HepG2 (cell line): ENCODE results near the gene FAM53B. TPM values are rescaled to one million over a fixed set of nuclear protein-coding genes. Genes with fewer than 3 reads are reported as not detected.

Experiments
- ATF2 ChIP-seq: sonication (generic); formaldehyde crosslinking; IDR thresholded peaks from 2 replicates; pipeline ENCODE4 v1.4.0; 2020; ENCODE audit warnings: missing genetic modification reagents
- BCL6 ChIP-seq: IDR thresholded peaks from 2 replicates; pipeline ENCODE4 v1.6.1; 2016; ENCODE audit warnings: missing genetic modification reagents, missing compliant biosample characterization
- HOXA7 ChIP-seq: sonication (generic); formaldehyde crosslinking; IDR thresholded peaks from 2 replicates; pipeline ENCODE4 v1.8.1; 2022; ENCODE audit warnings: mild to moderate bottlenecking, missing genetic modification reagents, moderate library complexity
- MEIS1 ChIP-seq: sonication (generic); formaldehyde crosslinking; IDR thresholded peaks from 2 replicates; pipeline ENCODE4 v1.9.0; 2021; ENCODE audit warnings: mild to moderate bottlenecking, missing genetic modification reagents, moderate library complexity, borderline replicate concordance
- MIXL1 ChIP-seq: IDR thresholded peaks from 2 replicates; pipeline ENCODE4 v1.6.1; 2016
- MNT ChIP-seq: fragments of 450-650 bp; IDR thresholded peaks from 2 replicates; pipeline ENCODE4 v1.6.1; 2016
- MTF2 ChIP-seq: sonication (generic); formaldehyde crosslinking; IDR thresholded peaks from 2 replicates; pipeline ENCODE4 v1.5.0; 2020; ENCODE audit warnings: missing genetic modification reagents, borderline replicate concordance
- NR2C2 ChIP-seq: sonication (generic); formaldehyde crosslinking; IDR thresholded peaks from 2 replicates; pipeline ENCODE4 v1.4.0; 2020; ENCODE audit warnings: missing genetic modification reagents, mild to moderate bottlenecking, moderate library complexity, borderline replicate concordance
- NR3C1 ChIP-seq: sonication (generic); formaldehyde crosslinking; IDR thresholded peaks from 2 replicates; pipeline ENCODE4 v1.4.0; 2020; ENCODE audit warnings: missing genetic modification reagents
- RARG ChIP-seq: sonication (generic); formaldehyde crosslinking; IDR thresholded peaks from 2 replicates; pipeline ENCODE4 v1.4.0; 2020; ENCODE audit warnings: low read depth, mild to moderate bottlenecking, missing genetic modification reagents
- RNF2 ChIP-seq: fragments of 450-650 bp; conservative IDR thresholded peaks from 2 replicates; pipeline ENCODE4 v1.6.1; 2016; ENCODE audit warnings: low read depth
- RORA ChIP-seq: sonication (generic); formaldehyde crosslinking; IDR thresholded peaks from 2 replicates; pipeline ENCODE4 v1.5.0; 2020; ENCODE audit warnings: mild to moderate bottlenecking, missing genetic modification reagents, moderate library complexity
- ZBTB4 ChIP-seq: sonication (generic); formaldehyde crosslinking; IDR thresholded peaks from 2 replicates; pipeline ENCODE4 v1.4.0; 2020; ENCODE audit warnings: missing genetic modification reagents, mild to moderate bottlenecking, borderline replicate concordance
- ZGPAT ChIP-seq: IDR thresholded peaks from 2 replicates; pipeline ENCODE4 v1.6.1; 2016; ENCODE audit warnings: mild to moderate bottlenecking
- ZNF335 ChIP-seq: sonication (generic); formaldehyde crosslinking; IDR thresholded peaks from 2 replicates; pipeline ENCODE4 v1.4.0; 2020; ENCODE audit warnings: missing genetic modification reagents
- ZNF577 ChIP-seq: sonication (generic); formaldehyde crosslinking; IDR thresholded peaks from 2 replicates; pipeline ENCODE4 v1.4.0; 2020; ENCODE audit warnings: mild to moderate bottlenecking, low read depth, missing genetic modification reagents, borderline replicate concordance
- ZNF678 ChIP-seq: sonication (generic); formaldehyde crosslinking; IDR thresholded peaks from 2 replicates; pipeline ENCODE4 v1.4.0; 2020; ENCODE audit warnings: mild to moderate bottlenecking, missing genetic modification reagents
- ZNF687 ChIP-seq: sonication (generic); formaldehyde crosslinking; IDR thresholded peaks from 2 replicates; pipeline ENCODE4 v1.5.1; 2020; ENCODE audit warnings: mild to moderate bottlenecking, missing genetic modification reagents, moderate library complexity
- ZNF775 ChIP-seq: sonication (generic); formaldehyde crosslinking; IDR thresholded peaks from 2 replicates; pipeline ENCODE4 v1.4.0; 2020; ENCODE audit warnings: missing genetic modification reagents, mild to moderate bottlenecking, moderate library complexity, borderline replicate concordance
- polyA plus RNA-seq, 8 experiments: library from polyadenylated mRNA; depleted of rRNA in 3 of 8; stranded (reverse) in 7 of 8; unstranded in 1 of 8; fragments of >200 nt; fragmentation: Illumina TruSeq in 4 of 8; extraction: Trizol in 4 of 8; gene quantifications; 2 replicates each; pipeline versions ENCODE4 v1.2.1 to v1.2.3, GENCODE V29; 2011 to 2016; ENCODE audit warnings: low read depth in 4 of 8, missing spikeins in 1 of 8, mixed read lengths in 1 of 8; ENCODE audit not compliant: insufficient read depth in 1 of 8
- total RNA-seq, 5 experiments: library from RNA; depleted of rRNA; stranded (reverse); fragments of >200 nt; fragmentation: Illumina TruSeq; extraction: Trizol; gene quantifications; 2 replicates each; pipeline ENCODE4 v1.2.3, GENCODE V29; 2016; ENCODE audit warnings: low read depth in 1 of 5

Gene FAM53B
- total and polyA plus RNA-seq, 2 of the 13 experiments (the other 11 are each of a cell fraction or from before 2014, with no cell fraction given): 6.4 to 19.3 TPM

- TF ChIP-seq ZNF775 (CRISPR knock-in tag) (no peak), ZNF577 (CRISPR knock-in tag) (no peak), ATF2 (CRISPR knock-in tag) (no peak), ZBTB4 (no peak), ZGPAT (CRISPR knock-in tag) (peak; percentile 50; the same call in 1 of the 2 replicates), MEIS1 (no peak), ZNF687 (peak; percentile 49), NR2C2 (no peak), RARG (no peak), ZNF678 (CRISPR knock-in tag) (no peak), HOXA7 (CRISPR knock-in tag) (no peak), ZNF335 (CRISPR knock-in tag) (no peak), RORA (CRISPR knock-in tag) (no peak), BCL6 (peak; percentile 100), MIXL1 (peak; percentile 92), MNT (no peak), RNF2 (no peak), NR3C1 (CRISPR knock-in tag) (no peak), MTF2 (CRISPR knock-in tag) (no peak)
These were observed 35.9 kb downstream of the FAM53B start (continued) for GRCh38 chr10:124708246-124708779.
